Islet precursor cell (in vitro differentiated cells): ENCODE data around the gene PIAS1.
A peak's percentile ranks its signal among the peaks of the same experiment; 100 is the strongest.
"Not testable (repeated sequence)": the region's sequence is repeated elsewhere in the genome, so short reads cannot be mapped to it uniquely, and the experiment has no call there.

Source experiments
- DNase-seq: peaks from one replicate; pipeline ENCODE4 v3.0.0-alpha.2; 2018

Gene PIAS1

GRCh38 chr15:68053701-68054627 is at the start of gene PIAS1:
PIAS1 (plus strand) TSS chr15:68054315; CDS start chr15:68054327, 12 bp downstream.
- peak; percentile 97 for DNase-seq

DNA sequence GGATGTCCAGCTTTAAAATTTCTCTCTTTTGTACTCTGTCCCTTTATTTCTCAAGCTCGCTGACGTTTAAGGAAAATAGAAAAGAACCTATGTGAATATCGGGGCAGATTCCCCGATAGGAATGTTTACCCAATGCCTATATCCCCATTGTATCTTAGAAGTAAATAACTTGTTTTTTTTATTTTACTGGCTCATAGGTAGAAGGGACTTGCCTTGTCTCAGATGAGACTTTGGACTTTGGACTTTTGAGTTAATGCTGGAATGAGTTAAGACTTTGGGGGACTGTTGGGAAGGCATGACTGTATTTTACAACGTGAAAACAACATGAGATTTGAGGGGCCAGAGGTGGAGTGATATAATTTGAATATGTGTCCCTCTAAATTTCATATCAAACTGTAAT is 46.5 kb upstream of the PIAS1 start:
- not testable (repeated sequence) for DNase-seq

GRCh38 chr15:68010361-68011153 is 43.6 kb upstream of the PIAS1 start:
- DNase-seq: no peak

DNA sequence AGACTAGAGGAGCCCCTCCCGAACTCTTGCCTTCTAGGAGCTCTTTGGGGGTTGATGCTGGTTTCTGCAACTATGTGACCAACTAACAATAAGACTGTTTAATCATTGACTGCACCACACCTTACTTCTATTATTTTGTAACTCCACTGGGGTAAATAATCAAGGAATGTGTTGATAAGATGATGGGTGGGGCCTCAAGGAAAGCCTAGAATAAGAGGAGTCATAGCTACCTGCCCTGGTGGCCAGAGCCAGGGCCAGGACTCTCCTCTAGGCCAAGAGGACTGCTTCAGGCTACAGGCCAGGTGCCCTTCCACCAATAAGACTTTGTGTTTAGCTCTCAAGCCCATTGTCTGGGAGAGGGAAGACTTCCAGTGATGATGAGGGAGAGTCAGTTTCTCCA is 41.2 kb upstream of the PIAS1 start:
- no peak for DNase-seq

DNA sequence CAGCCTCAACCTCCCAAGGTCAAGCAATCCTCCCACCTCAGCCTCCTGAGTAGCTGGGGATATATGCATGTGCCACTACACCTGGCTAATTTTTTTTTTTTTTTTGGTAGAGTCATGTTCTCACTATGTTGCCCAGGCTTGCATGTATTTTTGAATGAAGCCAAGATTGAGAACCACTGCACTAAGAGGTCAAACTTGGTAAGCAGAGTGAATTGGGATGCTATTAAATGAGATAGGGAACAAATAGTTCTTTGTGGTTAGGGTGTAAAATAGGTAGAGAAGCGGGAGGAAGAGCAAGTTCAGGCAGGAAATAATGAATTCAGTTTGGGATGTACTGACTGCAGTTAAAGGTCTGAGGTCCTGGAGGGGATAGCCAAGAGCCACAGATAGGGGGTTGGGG is 39.9 kb upstream of the PIAS1 start:
- no peak for DNase-seq

DNA sequence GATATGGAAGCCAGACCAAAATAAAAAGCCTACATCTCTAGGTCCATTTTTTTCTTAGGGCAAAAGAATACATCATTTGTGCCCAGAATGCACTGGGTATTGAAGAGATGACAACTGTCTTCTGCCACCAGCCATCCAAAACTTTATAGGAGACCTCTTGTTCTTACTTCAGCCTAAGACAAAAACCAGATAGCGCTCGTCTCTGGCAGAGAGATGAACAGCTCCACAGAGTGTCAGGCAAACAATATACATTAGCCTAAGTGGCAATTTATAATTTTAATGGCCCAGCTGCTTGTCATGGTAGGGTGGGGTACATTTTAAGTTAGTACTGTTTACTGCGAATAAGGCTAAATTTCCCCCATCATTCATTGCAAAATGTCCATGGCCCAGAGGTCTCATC is 38.9 kb upstream of the PIAS1 start:
- no peak for DNase-seq

DNA sequence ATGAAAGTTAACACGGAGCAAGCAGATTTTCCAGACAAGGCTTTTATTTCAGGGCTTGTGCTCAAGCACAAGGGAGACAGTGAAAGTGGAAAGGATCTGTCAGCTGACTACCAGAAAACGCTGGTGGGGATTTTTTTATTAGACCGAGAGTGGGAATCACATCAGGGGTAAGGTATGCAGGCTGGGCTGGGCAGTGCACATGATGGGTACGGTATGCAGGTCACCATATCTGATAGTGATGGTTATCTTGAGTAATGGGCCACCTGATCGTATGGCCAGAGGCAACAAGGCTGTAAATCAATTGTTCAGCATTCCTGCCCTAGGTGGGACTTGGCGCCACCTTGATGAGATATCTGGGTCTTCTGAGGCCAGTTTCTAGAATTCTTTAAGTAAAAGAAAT is 36.9 kb upstream of the PIAS1 start:
- DNase-seq: peak; percentile 94

- DNase-seq: no peak
These were observed 35.2 kb upstream of the PIAS1 start for GRCh38 chr15:68018797-68019444.

DNA sequence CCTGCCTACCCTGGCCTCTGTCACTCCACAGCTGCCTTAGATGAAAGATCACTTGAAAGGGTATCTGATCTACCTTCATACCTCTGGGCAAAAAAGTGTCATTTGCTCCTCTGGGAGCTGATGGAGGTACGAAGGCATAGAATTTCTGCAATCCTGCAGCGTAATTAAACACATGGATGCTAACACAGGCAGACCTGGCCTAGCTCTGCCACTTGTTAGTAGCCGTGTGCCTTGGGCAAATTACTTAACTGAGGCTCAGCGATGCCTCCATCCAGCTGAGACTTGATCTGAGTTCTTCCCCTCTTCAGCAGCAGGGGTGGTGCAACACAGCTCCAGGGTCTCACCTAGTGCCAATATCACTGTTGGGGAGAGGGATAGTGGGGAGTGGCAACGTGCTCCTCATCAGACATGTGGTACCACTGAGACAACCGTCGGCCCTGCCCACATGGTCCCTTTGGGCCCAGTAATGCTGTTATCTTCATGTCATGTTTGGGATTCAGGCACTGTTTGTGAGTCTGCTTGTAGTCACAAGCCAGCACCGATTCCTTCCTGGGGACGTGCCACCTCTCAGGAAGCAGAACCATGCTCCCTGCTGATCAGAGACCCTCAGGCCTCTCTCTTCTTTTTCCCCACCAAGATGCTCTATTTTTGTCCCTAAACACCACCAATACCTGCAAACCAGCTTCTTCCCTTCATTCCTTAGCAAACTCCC is 34.1 kb upstream of the PIAS1 start:
- peak; percentile 59 for DNase-seq

GRCh38 chr15:68020685-68021084 is 33.4 kb upstream of the PIAS1 start:
- no peak for DNase-seq

DNA sequence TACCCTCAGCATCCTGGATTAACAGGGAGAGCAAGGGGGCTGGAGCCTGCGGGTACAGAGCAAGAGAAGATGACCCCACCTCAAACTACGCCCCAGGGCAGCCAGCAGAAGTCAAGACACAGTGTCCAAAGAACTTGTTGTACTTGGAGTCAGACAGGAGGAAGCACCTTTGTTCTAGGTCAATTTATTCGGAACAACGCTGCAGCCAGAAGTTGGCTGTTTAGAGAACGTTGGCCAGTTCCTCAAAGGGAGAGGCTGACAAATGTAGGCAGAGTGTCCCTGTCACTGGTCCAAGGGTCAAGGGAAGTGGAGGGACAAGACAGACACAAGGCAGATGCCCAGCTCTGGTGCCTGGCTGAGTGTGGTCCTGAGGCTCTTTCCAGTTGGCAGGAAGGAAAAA is 32.1 kb upstream of the PIAS1 start:
- no peak for DNase-seq

DNA sequence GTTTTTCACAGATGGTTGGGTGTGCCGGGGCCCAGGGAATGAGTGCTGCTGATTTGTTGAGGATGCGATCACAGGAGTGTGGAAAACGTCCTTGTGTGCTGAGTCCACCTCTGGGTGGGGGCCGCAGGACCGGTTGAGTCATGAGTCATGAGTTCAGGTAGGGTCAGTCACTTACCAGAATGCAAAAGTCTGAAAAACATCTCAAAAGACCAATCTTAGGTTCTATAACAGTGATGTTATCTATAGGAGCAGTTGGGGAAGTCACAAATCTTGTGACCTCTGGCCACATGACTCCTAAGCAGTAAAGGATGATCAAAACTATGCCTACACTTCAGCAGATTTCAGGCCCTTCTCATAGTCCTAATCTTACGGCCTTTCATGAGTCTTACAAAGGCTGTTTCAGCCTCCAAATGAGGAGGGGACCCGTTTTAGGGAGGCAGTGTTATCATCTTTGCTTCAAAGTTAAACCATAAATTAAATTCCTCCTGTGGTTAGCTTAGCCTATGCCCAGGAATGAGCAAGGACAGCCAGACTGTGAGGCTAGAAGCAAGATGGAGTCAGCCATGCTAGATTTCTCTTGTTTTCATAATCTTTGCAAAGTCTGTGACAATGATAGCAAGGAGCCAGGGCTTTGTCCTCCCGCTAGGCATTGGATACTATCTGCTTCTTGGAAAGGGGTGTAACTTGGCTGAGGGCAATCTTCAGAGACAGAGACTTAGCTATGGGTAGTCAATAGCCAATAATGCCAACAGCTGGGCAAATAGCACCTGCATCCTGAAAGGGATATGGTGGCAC is 30.6 kb upstream of the PIAS1 start:
- DNase-seq: no peak

DNA sequence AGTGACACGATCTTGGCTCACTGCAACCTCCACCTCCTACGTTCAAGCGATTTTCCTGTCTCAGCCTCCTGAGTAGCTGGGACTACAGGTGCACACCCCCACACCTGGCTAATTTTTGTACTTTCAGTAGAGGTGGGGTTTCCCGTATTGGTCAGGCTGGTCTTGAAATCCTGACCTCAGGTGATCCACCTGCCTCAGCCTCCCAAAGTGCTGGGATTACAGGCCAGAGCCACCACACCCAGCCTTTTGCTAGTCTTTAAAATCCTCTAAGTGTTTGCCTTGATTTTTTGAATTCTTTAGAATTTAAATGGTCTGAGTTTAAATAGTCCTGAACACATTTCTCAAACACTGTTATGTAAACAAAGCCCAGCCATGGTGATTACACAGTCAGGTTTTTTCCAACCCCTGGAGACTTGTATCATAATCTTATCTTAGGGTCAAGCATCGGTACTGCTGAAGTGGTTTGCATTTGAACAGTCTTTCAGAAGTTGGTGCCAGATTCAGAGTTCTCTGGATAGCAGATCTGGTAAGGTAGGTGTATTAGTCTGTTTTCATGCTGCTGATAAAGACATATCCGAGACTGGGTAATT is 28.2 kb upstream of the PIAS1 start:
- no peak for DNase-seq

DNA sequence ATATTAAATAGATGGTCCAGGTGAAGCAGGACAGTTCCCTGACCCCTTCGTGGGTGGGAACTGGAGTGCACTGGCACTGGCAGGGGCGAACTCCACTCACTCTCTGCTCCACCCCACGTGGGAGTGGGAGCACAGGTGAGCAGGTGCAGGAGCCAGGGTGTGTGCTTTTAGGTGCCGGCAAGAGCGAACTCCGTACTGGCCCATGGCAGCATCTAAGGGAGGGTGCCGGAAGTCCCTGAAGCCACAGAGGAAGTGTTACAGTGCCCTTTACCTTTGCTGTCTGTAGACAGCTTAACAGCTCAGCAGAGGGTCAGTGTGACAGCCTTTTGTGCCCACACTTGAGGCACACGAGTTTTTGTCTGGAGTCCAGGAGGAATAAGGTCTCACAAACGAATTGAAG is 26.7 kb upstream of the PIAS1 start:
- DNase-seq: no peak

DNA sequence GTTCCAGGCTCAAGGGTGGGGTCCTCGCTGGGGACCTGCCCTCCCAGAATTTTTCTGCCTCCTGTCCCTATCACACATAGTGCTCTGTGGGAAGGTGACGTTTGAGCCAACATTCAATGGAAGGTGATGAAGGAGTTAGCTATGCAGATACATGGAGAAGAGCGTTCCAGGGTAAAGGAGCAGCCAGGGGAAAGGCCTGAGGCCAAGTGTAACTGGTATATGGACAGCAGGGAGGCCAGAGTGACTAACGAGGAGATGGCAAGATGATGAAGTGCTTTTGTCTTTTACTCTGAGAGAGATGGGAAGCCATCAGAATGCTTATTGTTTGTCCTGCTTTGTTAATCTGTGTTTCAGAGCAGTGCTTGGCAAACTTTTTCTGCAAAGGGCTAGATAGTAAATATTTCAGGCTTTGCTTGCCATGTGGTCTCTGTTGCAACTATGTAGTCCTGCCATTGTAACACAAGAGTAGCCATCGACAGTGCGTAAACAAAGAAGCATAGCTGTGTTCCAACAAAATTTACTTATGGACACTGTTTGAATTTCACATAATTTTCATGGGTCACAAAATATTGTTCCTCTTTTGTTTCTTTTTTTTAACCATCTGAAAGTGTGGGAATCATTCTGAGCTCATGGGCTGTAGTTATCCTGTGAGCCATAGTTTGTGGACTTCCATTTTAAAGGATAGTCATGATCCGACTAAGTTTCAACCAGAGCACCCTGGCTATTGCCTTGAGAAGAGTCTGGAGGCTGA is 25.8 kb upstream of the PIAS1 start:
- DNase-seq: peak; percentile 75

DNA sequence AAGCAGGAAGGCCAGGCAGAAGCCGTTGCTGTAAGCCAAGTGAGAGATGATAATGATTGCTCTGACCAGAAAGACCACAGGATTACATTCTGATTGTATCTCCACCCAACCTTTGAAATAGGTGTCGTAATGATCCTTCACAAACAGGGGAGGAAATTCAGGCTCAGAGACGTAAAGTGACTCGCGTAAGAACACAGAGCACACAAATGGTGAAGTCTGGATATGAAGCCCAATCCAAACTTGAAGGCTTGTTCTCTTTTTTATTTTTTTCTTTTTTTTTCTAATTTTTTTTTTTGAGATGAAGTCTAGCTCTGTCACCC is 25.3 kb upstream of the PIAS1 start:
- no peak for DNase-seq

- no peak for DNase-seq
These were observed 24.2 kb upstream of the PIAS1 start for GRCh38 chr15:68029959-68030358.

GRCh38 chr15:68031404-68031803 is 22.7 kb upstream of the PIAS1 start:
- DNase-seq: no peak

GRCh38 chr15:68032672-68033071 is 21.4 kb upstream of the PIAS1 start:
- no peak for DNase-seq

- no peak for DNase-seq
These were observed 20.0 kb upstream of the PIAS1 start for GRCh38 chr15:68034081-68034480.

- DNase-seq: no peak
These were observed 19.3 kb upstream of the PIAS1 start for GRCh38 chr15:68034719-68035293.
